DOHH2 (cell line): Measurements from ENCODE around the gene LAMA3.

Experiments used
- EZH2phosphoT487 ChIP-seq: fragments of 200-600 bp; sonication (generic); IDR thresholded peaks from 2 replicates; pipeline ENCODE4 v1.6.1; 2017; ENCODE audit warnings: borderline replicate concordance, mild to moderate bottlenecking, antibody characterized with exemption, low read length, moderate library complexity, mixed read lengths
- TF ChIP-seq, protein P1 (sequence below): fragments of 200-600 bp; sonication (generic); IDR thresholded peaks from one replicate; pipeline ENCODE4 v1.5.1; 2014; ENCODE audit warnings: antibody characterized with exemption, mild to moderate bottlenecking, low read depth, low read length; ENCODE audit not compliant: poor library complexity, severe bottlenecking

- TF ChIP-seq, protein P1, sequence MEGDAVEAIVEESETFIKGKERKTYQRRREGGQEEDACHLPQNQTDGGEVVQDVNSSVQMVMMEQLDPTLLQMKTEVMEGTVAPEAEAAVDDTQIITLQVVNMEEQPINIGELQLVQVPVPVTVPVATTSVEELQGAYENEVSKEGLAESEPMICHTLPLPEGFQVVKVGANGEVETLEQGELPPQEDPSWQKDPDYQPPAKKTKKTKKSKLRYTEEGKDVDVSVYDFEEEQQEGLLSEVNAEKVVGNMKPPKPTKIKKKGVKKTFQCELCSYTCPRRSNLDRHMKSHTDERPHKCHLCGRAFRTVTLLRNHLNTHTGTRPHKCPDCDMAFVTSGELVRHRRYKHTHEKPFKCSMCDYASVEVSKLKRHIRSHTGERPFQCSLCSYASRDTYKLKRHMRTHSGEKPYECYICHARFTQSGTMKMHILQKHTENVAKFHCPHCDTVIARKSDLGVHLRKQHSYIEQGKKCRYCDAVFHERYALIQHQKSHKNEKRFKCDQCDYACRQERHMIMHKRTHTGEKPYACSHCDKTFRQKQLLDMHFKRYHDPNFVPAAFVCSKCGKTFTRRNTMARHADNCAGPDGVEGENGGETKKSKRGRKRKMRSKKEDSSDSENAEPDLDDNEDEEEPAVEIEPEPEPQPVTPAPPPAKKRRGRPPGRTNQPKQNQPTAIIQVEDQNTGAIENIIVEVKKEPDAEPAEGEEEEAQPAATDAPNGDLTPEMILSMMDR, result no peak
- TF ChIP-seq EZH2phosphoT487, result no peak
Measured at GRCh38 chr18:23838233-23838632, 149.0 kb downstream of the LAMA3 start.
